ENCODE results near the gene ABCC4.

ABCC4 gene

GRCh38 chr13:95138876-95139585, 162.2 kb downstream of the ABCC4 start:
- no peak for DNase-seq (ENCODE audit: low read depth, low spot score)
- TF ChIP-seq CTCF (IDR thresholded peaks at IDR 0.05; ENCODE audit: insufficient read depth, low read length, missing control alignments) = no peak
- H3K4me3 ChIP-seq (ENCODE audit: low read depth, low read length) = no peak overlapping the region
- CTCF ChIA-PET = no interaction called here
- POLR2A ChIA-PET = no interaction called here

GRCh38 chr13:95137096-95137495, 164.2 kb downstream of the ABCC4 start:
- TF ChIP-seq CTCF (IDR thresholded peaks at IDR 0.05; ENCODE audit: insufficient read depth, low read length, missing control alignments) = no peak
- ChIA-PET POLR2A (no interaction called here), CTCF (interaction anchor here (0.7 to 0.8 kb wide), 2 partner anchors 243 to 377 kb away, joined by 3 read pairs; no protein-coding TSS in a partner anchor)
- no peak overlapping the region for H3K4me3 ChIP-seq (ENCODE audit: low read depth, low read length)
- no peak for DNase-seq (ENCODE audit: low read depth, low spot score)

GRCh38 chr13:95136638-95137037, 164.6 kb downstream of the ABCC4 start:
- DNase-seq (ENCODE audit: low read depth, low spot score) = no peak
- POLR2A ChIA-PET = no interaction called here
- no peak overlapping the region for H3K4me3 ChIP-seq (ENCODE audit: low read depth, low read length)
- no peak for TF ChIP-seq CTCF (IDR thresholded peaks at IDR 0.05; ENCODE audit: insufficient read depth, low read length, missing control alignments)
- CTCF ChIA-PET = interaction anchor here (0.7 to 0.8 kb wide), 2 partner anchors 244 to 376 kb away, joined by 3 read pairs; no protein-coding TSS in a partner anchor

- ChIA-PET CTCF (interaction anchor here (2.3 kb wide), 1 partner anchor 56 kb away, joined by 9 read pairs; no protein-coding TSS in a partner anchor), POLR2A (no interaction called here)
Measured at GRCh38 chr13:95133498-95133897, 167.8 kb downstream of the ABCC4 start.

GRCh38 chr13:95129004-95129403, 172.2 kb downstream of the ABCC4 start:
- ChIA-PET POLR2A (no interaction called here), CTCF (no interaction called here)
- DNase-seq (ENCODE audit: low read depth, low spot score) = no peak
- no peak for TF ChIP-seq CTCF (IDR thresholded peaks at IDR 0.05; ENCODE audit: insufficient read depth, low read length, missing control alignments)
- no peak overlapping the region for H3K4me3 ChIP-seq (ENCODE audit: low read depth, low read length)

More at GRCh38 chr13:95133498-95133897, 167.8 kb downstream of the ABCC4 start:
- no peak overlapping the region for H3K4me3 ChIP-seq (ENCODE audit: low read depth, low read length)
- DNase-seq (ENCODE audit: low read depth, low spot score) = no peak
- no peak for TF ChIP-seq CTCF (IDR thresholded peaks at IDR 0.05; ENCODE audit: insufficient read depth, low read length, missing control alignments)

GRCh38 chr13:95128045-95128643, 173.1 kb downstream of the ABCC4 start:
- H3K4me3 ChIP-seq (ENCODE audit: low read depth, low read length) = no peak overlapping the region
- POLR2A ChIA-PET = no interaction called here
- CTCF ChIA-PET = no interaction called here
- DNase-seq (ENCODE audit: low read depth, low spot score) = no peak
- TF ChIP-seq CTCF (IDR thresholded peaks at IDR 0.05; ENCODE audit: insufficient read depth, low read length, missing control alignments) = no peak
